GM12874 (cell line): ENCODE measurements around the gene CSNK2A3.

ENCODE experiments used
- CTCF ChIP-seq: IDR thresholded peaks from 2 replicates; pipeline ENCODE4 v1.5.1; 2011; ENCODE audit warnings: low read depth, mild to moderate bottlenecking, control low read depth, low read length, moderate library complexity; ENCODE audit not compliant: insufficient read depth

CSNK2A3 gene

GRCh38 chr11:11308249-11308648 is 44.8 kb downstream of the CSNK2A3 start:
- TF ChIP-seq CTCF = no peak

- TF ChIP-seq CTCF = no peak
These were observed 46.2 kb downstream of the CSNK2A3 start for GRCh38 chr11:11306855-11307254.

GRCh38 chr11:11304550-11304949 is 48.5 kb downstream of the CSNK2A3 start:
- TF ChIP-seq CTCF = no peak

- TF ChIP-seq CTCF = no peak
These were observed 50.5 kb downstream of the CSNK2A3 start for GRCh38 chr11:11302565-11302964.
